Activated CD4-positive, CD25-positive, alpha-beta regulatory T cell (primary cell): ENCODE data around the gene P3R3URF.

ENCODE experiments used
- DNase-seq, 4 experiments: peaks; one replicate each; lab custom pipeline; 2025; lab: John Stamatoyannopoulos, UW

P3R3URF gene

GRCh38 chr1:46193984-46194570 lies 17.8 kb upstream of the P3R3URF start:
- DNase-seq = no peak

GRCh38 chr1:46193285-46193684 lies 17.0 kb upstream of the P3R3URF start:
- no peak for DNase-seq

- DNase-seq = no peak
These were observed 15.9 kb upstream of the P3R3URF start for GRCh38 chr1:46192171-46192570.

GRCh38 chr1:46191033-46191701 lies 14.9 kb upstream of the P3R3URF start:
- no peak for DNase-seq

- DNase-seq = no peak
These were observed 14.3 kb upstream of the P3R3URF start for GRCh38 chr1:46190539-46190938.

- no peak for DNase-seq
These were observed 12.2 kb upstream of the P3R3URF start for GRCh38 chr1:46188295-46189030.

- DNase-seq = no peak
These were observed 11.0 kb upstream of the P3R3URF start for GRCh38 chr1:46187106-46187869.

- DNase-seq = no peak
These were observed 9.8 kb upstream of the P3R3URF start for GRCh38 chr1:46186076-46186475.

- DNase-seq = no peak
These were observed 8.8 kb upstream of the P3R3URF start for GRCh38 chr1:46184920-46185658.

- DNase-seq = no peak
These were observed 7.8 kb upstream of the P3R3URF start for GRCh38 chr1:46183926-46184557.

- no peak for DNase-seq
These were observed 7.0 kb upstream of the P3R3URF start for GRCh38 chr1:46183079-46183847.

- DNase-seq = no peak
These were observed 5.3 kb upstream of the P3R3URF start for GRCh38 chr1:46181343-46182260.

- no peak for DNase-seq
These were observed 3.9 kb upstream of the P3R3URF start for GRCh38 chr1:46180082-46180616.

- DNase-seq = peak; percentile 30 to 46 (median 34)
These were observed 3.1 kb upstream of the P3R3URF start for GRCh38 chr1:46179138-46180081.

GRCh38 chr1:46175243-46175642 lies 1.0 kb downstream of the P3R3URF start:
- DNase-seq = no peak

GRCh38 chr1:46174448-46175231 lies 1.6 kb downstream of the P3R3URF start, which contains the start of gene TSPAN1:
TSPAN1 (plus strand) TSS chr1:46175087; CDS start chr1:46181108, 6,021 bp downstream.
- DNase-seq = no peak

GRCh38 chr1:46173361-46173856 lies 2.9 kb downstream of the P3R3URF start:
- no peak for DNase-seq
